Posterior cingulate gyrus (tissue), 11 donors: Measurements from ENCODE around the gene OCIAD2.
"Not testable (repeated sequence)": the region's sequence is repeated elsewhere in the genome, so short reads cannot be mapped to it uniquely, and the experiment has no call there.

ENCODE experiments used
- DNase-seq, 10 donors: peaks; one replicate each; pipeline versions ENCODE4 v3.0.0 to v3.0.0-alpha.2; 2020 to 2021; ENCODE audit warnings: mixed read lengths in 3 of 10
- intact Hi-C: fragments of 100-400 bp; cut with DNase I; formaldehyde crosslinking; loops from one replicate; pipeline ENCODE4 v1.15.1; 2023

Gene OCIAD2

GRCh38 chr4:48907706-48908477, 1.3 kb upstream of the OCIAD2 start:
- DNase-seq = no peak
- intact Hi-C loops = no loop called here

- DNase-seq = no peak
- intact Hi-C loops = no loop called here
Observed at GRCh38 chr4:48905363-48906015, 1.1 kb downstream of the OCIAD2 start.

GRCh38 chr4:48904541-48905142, 1.9 kb downstream of the OCIAD2 start:
- no peak for DNase-seq
- intact Hi-C loops = no loop called here

- intact Hi-C loops = no loop called here
Observed at GRCh38 chr4:48904101-48904500, 2.5 kb downstream of the OCIAD2 start.

GRCh38 chr4:48902266-48902665, 4.3 kb downstream of the OCIAD2 start:
- intact Hi-C loops = no loop called here

More at GRCh38 chr4:48904101-48904500, 2.5 kb downstream of the OCIAD2 start:
- DNase-seq = no peak

GRCh38 chr4:48901196-48901595, 5.4 kb downstream of the OCIAD2 start:
- DNase-seq = no peak
- intact Hi-C loops = no loop called here

More at GRCh38 chr4:48902266-48902665, 4.3 kb downstream of the OCIAD2 start:
- DNase-seq = no peak

GRCh38 chr4:48899950-48900349, 6.6 kb downstream of the OCIAD2 start:
- intact Hi-C loops = no loop called here
- DNase-seq = peak in 5 of 10 donors; percentile 18 to 87 (median 43)

GRCh38 chr4:48899432-48899749, 7.2 kb downstream of the OCIAD2 start:
- intact Hi-C loops = no loop called here
- no peak for DNase-seq

GRCh38 chr4:48898733-48899431, 7.7 kb downstream of the OCIAD2 start:
- intact Hi-C loops = no loop called here
- no peak for DNase-seq

GRCh38 chr4:48896845-48897244, 9.7 kb downstream of the OCIAD2 start:
- intact Hi-C loops = no loop called here
- DNase-seq = peak in 3 of 10 donors; percentile 14 to 83 (median 45)

GRCh38 chr4:48891028-48891619, 15.4 kb downstream of the OCIAD2 start:
- no peak for DNase-seq
- intact Hi-C loops = no loop called here

- DNase-seq, intact Hi-C loops: not testable (repeated sequence)
Observed at GRCh38 chr4:48889750-48890149, 16.8 kb downstream of the OCIAD2 start.

GRCh38 chr4:48881646-48882045, 24.9 kb downstream of the OCIAD2 start:
- peak in 1 of 10 donors; percentile 46 for DNase-seq
- intact Hi-C loops = not testable (repeated sequence)

GRCh38 chr4:48879561-48880442, 26.8 kb downstream of the OCIAD2 start:
- intact Hi-C loops = no loop called here
- DNase-seq = peak in 1 of 10 donors; percentile 12

GRCh38 chr4:48877827-48878535, 28.6 kb downstream of the OCIAD2 start:
- intact Hi-C loops = no loop called here
- DNase-seq = peak in 2 of 10 donors; percentile 36 to 44

GRCh38 chr4:48864696-48865095, 41.9 kb downstream of the OCIAD2 start:
- DNase-seq, intact Hi-C loops: not testable (repeated sequence)

GRCh38 chr4:48863728-48864127, 42.8 kb downstream of the OCIAD2 start:
- DNase-seq = no peak
- intact Hi-C loops = no loop called here

GRCh38 chr4:48862661-48863060, 43.9 kb downstream of the OCIAD2 start:
- DNase-seq = no peak
- intact Hi-C loops = no loop called here

GRCh38 chr4:48862038-48862437, 44.5 kb downstream of the OCIAD2 start:
- no peak for DNase-seq
- intact Hi-C loops = no loop called here
